Measurements from ENCODE around the gene CNBD2. TPM values are rescaled to one million over a fixed set of nuclear protein-coding genes. Genes with fewer than 3 reads are reported as not detected.
A peak's percentile ranks its signal among the peaks of the same experiment; 100 is the strongest.
"Not testable (repeated sequence)": the region's sequence is repeated elsewhere in the genome, so short reads cannot be mapped to it uniquely, and the experiment has no call there.

The CNBD2 gene
- polyA plus RNA-seq, 1 donor, result 5.5 TPM

DNA sequence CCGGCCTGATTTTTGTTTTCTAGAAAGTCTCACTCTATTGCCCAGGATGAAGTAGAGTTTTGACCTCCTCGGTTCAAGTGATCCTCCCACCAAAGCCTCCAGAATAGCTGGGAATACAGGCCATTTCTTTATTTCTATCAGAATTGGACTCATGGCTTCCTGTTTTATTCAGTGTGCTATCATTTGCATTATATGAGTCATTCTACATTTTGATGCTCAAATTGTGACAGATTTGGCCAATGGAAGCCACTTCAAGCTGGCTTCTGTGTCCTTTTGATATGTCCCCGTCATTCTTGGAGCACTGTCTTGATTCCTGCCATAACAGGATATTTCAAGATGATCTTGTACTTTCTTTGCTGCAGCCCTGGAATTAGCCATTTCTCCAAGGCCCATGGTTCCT, 75.1 kb downstream of the CNBD2 start:
- Histone ChIP-seq H3K4me1 (ENCODE audit: control insufficient read depth, insufficient read depth, low read length) (no peaks in the 10 kb centered on the region), H3K27me3 (ENCODE audit: control insufficient read depth, insufficient read depth, low read length) (no peaks in the 10 kb centered on the region), H3K4me3 (ENCODE audit: low read length) (no peak overlapping the region), H3K36me3 (ENCODE audit: control insufficient read depth, insufficient read depth, low read length) (peaks cover 11% of the 10 kb centered on the region), H3K27ac (ENCODE audit: low read length) (no peak overlapping the region), H3K9me3 (ENCODE audit: control insufficient read depth, low read depth, low read length) (no peaks in the 10 kb centered on the region)
- 100% methylated on average over 2 of the region's 3 CpGs for WGBS (ENCODE audit: insufficient coverage, low lambda C conversion rate)
- DNase-seq, result no peak

DNA sequence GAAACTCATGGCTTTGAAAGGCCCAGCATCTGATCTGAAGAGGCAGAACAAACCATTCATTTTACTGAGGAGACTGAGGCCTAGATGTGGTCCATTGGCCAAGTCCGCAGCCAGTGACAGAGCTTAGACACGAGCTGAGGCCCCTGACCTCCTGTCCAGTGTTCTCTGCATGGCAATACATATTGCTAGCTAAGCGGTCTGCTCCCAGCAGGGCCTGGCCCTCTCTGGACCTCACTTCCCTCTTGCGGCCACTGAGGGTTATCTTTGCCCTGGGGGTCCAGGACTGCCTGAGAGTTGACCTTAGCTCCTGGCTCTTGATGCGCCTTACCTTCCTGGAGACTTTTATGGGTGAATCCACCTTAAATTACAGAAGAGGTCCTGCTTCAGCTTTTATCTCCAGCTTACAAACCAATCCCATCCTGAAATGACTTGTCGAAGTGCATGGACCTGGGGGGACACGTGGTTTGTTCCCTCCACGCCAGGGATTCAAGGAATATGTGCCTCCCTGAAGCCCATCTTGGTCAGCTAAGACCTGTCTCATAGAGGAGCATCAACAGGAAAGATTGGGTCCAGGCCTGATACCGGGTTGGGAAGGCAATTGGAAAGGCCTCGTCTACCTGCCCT, 75.6 kb downstream of the CNBD2 start:
- no peaks in the 10 kb centered on the region for H3K9me3 ChIP-seq (ENCODE audit: control insufficient read depth, low read depth, low read length)
- H3K36me3 ChIP-seq (ENCODE audit: control insufficient read depth, insufficient read depth, low read length), result peaks cover 11% of the 10 kb centered on the region
- no peaks in the 10 kb centered on the region for H3K27me3 ChIP-seq (ENCODE audit: control insufficient read depth, insufficient read depth, low read length)
- no peak for DNase-seq
- no CpG with 5 or more reads among the region's 10 CpGs for WGBS (ENCODE audit: insufficient coverage, low lambda C conversion rate)
- no peak overlapping the region for H3K27ac ChIP-seq (ENCODE audit: low read length)
- no peaks in the 10 kb centered on the region for H3K4me1 ChIP-seq (ENCODE audit: control insufficient read depth, insufficient read depth, low read length)
- H3K4me3 ChIP-seq (ENCODE audit: low read length), result no peak overlapping the region

DNA sequence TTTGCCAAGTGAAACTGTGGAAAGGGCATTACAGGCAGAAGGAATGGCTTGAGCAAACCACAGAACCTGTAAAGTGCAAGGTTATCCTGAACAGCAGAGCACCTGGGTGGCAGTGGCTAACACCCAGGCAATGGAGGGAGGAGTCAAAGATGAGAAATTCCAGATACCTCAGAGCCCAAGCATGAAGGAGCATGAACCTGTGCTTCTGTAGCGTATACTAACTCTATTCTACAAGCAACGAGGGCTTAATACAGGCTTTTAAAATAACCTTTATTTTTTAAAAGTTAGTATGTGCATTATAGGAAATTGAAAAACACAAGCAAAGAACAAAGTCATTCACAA, 77.0 kb downstream of the CNBD2 start:
- Histone ChIP-seq H3K36me3 (ENCODE audit: control insufficient read depth, insufficient read depth, low read length) (peaks cover 11% of the 10 kb centered on the region), H3K27me3 (ENCODE audit: control insufficient read depth, insufficient read depth, low read length) (no peaks in the 10 kb centered on the region), H3K4me3 (ENCODE audit: low read length) (no peak overlapping the region), H3K9me3 (ENCODE audit: control insufficient read depth, low read depth, low read length) (no peaks in the 10 kb centered on the region), H3K4me1 (ENCODE audit: control insufficient read depth, insufficient read depth, low read length) (no peaks in the 10 kb centered on the region), H3K27ac (ENCODE audit: low read length) (no peak overlapping the region)
- WGBS (ENCODE audit: insufficient coverage, low lambda C conversion rate), result no CpG with 5 or more reads among the region's 2 CpGs
- no peak for DNase-seq

DNA sequence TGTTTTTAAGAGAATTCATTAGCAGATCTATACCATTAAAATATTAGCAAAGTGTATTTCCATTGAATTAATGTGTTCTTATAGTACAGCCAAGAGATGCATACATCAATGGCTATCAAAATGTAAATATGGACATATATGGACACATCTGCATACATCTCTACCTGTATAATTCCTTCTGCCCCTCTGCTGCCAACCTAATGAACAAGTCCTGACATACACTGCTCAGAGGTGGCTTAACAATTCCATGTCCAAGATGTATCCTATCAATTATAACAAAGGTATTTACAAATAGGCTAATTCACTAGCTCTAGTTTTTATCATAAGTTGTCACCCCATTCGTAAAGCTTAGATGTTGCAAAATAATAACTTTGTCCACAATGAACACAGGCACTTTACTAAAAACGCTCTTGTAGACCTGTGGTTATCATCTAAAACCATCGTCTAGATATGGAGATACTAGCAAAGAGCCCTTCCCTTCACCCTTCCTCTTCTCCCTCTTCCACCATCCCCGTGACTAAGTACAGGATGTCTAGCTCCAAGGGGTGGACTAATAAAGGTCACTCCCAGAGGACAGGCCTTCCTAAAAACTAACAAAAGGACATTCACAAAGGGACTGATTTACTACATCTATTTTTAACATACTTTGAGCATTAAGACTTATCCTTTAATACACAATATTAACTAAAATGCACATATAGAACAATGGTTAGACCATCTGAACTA, 77.8 kb downstream of the CNBD2 start:
- not testable (repeated sequence) for DNase-seq

GRCh38 chr20:36049408-36049807, 81.0 kb downstream of the CNBD2 start:
- H3K4me1 ChIP-seq (ENCODE audit: control insufficient read depth, insufficient read depth, low read length); DNase-seq; H3K9me3 ChIP-seq (ENCODE audit: control insufficient read depth, low read depth, low read length); H3K27me3 ChIP-seq (ENCODE audit: control insufficient read depth, insufficient read depth, low read length); H3K27ac ChIP-seq (ENCODE audit: low read length); H3K36me3 ChIP-seq (ENCODE audit: control insufficient read depth, insufficient read depth, low read length): not testable (repeated sequence)
- 0% methylated on average over 1 of the region's 2 CpGs for WGBS (ENCODE audit: insufficient coverage, low lambda C conversion rate)
- peak overlapping the region; percentile 100 for H3K4me3 ChIP-seq (ENCODE audit: low read length)

More for the DNA sequence above, 77.8 kb downstream of the CNBD2 start:
- no CpG with 5 or more reads among the region's 4 CpGs for WGBS (ENCODE audit: insufficient coverage, low lambda C conversion rate)
- not testable (repeated sequence) for H3K4me3 ChIP-seq (ENCODE audit: low read length); H3K9me3 ChIP-seq (ENCODE audit: control insufficient read depth, low read depth, low read length); H3K27me3 ChIP-seq (ENCODE audit: control insufficient read depth, insufficient read depth, low read length); H3K27ac ChIP-seq (ENCODE audit: low read length); H3K36me3 ChIP-seq (ENCODE audit: control insufficient read depth, insufficient read depth, low read length); H3K4me1 ChIP-seq (ENCODE audit: control insufficient read depth, insufficient read depth, low read length)

DNA sequence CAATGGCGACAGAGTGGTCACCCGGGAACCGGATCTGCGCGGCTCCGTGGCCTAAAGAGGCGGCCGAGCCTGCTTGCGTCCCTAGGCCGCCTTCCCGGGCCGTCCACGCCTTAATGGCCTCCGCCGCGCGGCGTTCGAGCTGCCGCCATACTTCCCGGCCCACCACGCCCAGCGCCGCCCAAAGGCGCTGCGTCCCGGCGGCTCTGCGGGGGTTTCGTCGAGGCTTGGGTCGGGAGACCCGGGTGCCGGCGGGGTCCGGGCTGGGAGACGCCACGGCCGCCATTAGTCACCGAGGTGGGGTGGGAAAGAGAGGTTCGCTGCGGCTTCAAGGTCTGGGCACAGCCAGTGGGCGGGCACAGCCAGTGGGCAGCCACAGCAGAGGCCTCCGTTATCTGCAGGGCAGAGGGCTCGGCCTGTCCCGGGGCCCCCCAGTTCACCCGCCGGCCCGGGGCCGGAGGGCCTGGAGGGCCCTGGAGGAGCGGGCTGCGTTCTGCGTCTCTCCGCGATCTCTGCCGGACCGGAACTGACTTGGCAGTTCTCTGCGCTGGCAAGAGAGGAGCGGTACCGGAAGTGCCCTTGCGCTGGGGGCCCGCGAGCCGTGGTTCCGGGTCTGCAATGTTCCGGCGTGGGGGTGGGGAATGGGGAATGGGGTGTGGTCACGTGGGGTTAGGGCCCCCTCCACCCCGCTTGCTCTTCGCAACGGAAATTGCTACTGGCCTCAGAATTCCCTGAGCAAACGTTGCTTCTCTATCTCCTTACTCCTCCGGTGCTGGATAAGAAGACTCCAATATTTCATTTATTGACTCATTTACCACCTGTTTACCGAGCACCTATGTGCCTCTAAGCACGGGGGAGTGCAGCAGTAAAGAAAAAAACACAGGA, 82.3 kb downstream of the CNBD2 start:
- Histone ChIP-seq H3K27ac (ENCODE audit: low read length) (peak overlapping the region; percentile 100), H3K4me3 (ENCODE audit: low read length) (peak overlapping the region; percentile 100), H3K4me1 (ENCODE audit: control insufficient read depth, insufficient read depth, low read length) (peaks cover 9% of the 10 kb centered on the region), H3K9me3 (ENCODE audit: control insufficient read depth, low read depth, low read length) (no peaks in the 10 kb centered on the region), H3K36me3 (ENCODE audit: control insufficient read depth, insufficient read depth, low read length) (no peaks in the 10 kb centered on the region), H3K27me3 (ENCODE audit: control insufficient read depth, insufficient read depth, low read length) (no peaks in the 10 kb centered on the region)
- WGBS (ENCODE audit: insufficient coverage, low lambda C conversion rate), result 0% methylated on average over 2 of the region's 75 CpGs
- DNase-seq, result peak; percentile 90 to 96

- H3K4me1 ChIP-seq (ENCODE audit: control insufficient read depth, insufficient read depth, low read length), result peaks cover 9% of the 10 kb centered on the region
- H3K27me3 ChIP-seq (ENCODE audit: control insufficient read depth, insufficient read depth, low read length), result no peaks in the 10 kb centered on the region
- peak in 1 of 2 donors; percentile 55 for DNase-seq
- WGBS (ENCODE audit: insufficient coverage, low lambda C conversion rate), result 41% methylated on average over 4 of the region's 13 CpGs
- H3K9me3 ChIP-seq (ENCODE audit: control insufficient read depth, low read depth, low read length), result no peaks in the 10 kb centered on the region
- H3K27ac ChIP-seq (ENCODE audit: low read length), result peak overlapping the region; percentile 100
- peak overlapping the region; percentile 100 for H3K4me3 ChIP-seq (ENCODE audit: low read length)
- H3K36me3 ChIP-seq (ENCODE audit: control insufficient read depth, insufficient read depth, low read length), result no peaks in the 10 kb centered on the region
Measured at GRCh38 chr20:36051318-36052116, 83.1 kb downstream of the CNBD2 start.

DNA sequence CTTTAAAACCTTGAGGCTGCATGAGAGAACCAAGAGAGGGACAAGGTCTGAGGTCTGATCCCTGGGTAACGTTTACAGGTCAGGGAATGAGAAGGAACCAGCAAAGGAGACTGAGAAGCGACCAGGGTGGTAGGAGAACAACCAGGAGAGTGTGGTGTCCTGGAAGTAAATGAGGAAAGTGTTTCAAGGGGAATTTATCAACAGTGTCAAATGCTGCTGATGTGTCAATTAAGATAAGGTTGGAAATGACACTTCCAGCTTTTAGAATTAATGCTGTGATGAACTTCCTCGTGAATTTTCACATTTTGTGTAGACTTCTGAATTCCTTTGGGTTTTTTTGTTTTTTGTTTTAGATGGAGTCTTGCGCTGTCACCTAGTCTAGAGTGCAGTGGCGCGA, 83.7 kb downstream of the CNBD2 start:
- H3K4me1 ChIP-seq (ENCODE audit: control insufficient read depth, insufficient read depth, low read length), result peaks cover 9% of the 10 kb centered on the region

DNA sequence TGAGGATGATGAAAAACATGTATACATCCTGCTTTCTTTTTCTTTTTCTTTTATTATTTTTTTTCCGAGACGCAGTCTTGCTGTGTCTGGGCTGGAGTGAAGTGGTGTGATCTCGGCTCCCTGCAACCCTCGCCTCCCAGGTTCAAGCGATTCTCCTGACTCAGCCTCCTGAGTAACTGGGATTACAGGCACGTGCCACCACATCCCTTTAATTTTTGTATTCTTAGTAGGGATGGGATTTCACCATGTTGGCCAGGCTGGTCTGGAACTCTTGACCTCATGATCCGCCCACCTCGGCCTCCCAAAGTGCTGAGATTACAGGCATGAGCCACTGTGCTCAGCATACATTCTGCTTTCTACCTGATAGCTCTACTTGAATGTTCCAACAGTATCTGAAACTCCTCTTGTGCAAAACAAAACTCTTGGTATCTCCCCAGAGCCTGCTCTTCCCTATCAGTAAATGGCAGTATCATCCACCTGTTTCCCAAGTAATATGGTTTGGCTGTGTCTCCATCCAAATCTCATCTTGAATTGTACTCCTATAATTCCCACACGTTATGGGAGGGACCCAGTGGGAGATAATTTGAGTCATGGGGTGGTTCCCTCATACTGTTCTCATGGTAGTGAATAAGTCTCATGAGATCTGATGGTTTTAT, 85.6 kb downstream of the CNBD2 start:
- 100% methylated on average over 1 of the region's 9 CpGs for WGBS (ENCODE audit: insufficient coverage, low lambda C conversion rate)
- not testable (repeated sequence) for H3K4me3 ChIP-seq (ENCODE audit: low read length); H3K4me1 ChIP-seq (ENCODE audit: control insufficient read depth, insufficient read depth, low read length); H3K36me3 ChIP-seq (ENCODE audit: control insufficient read depth, insufficient read depth, low read length); H3K27ac ChIP-seq (ENCODE audit: low read length); H3K9me3 ChIP-seq (ENCODE audit: control insufficient read depth, low read depth, low read length); DNase-seq; H3K27me3 ChIP-seq (ENCODE audit: control insufficient read depth, insufficient read depth, low read length)

More for the DNA sequence above, 83.7 kb downstream of the CNBD2 start:
- Histone ChIP-seq H3K36me3 (ENCODE audit: control insufficient read depth, insufficient read depth, low read length) (no peaks in the 10 kb centered on the region), H3K27ac (ENCODE audit: low read length) (peak overlapping the region; percentile 100), H3K4me3 (ENCODE audit: low read length) (no peak overlapping the region), H3K27me3 (ENCODE audit: control insufficient read depth, insufficient read depth, low read length) (no peaks in the 10 kb centered on the region), H3K9me3 (ENCODE audit: control insufficient read depth, low read depth, low read length) (no peaks in the 10 kb centered on the region)
- 50% methylated on average over 2 of the region's 6 CpGs for WGBS (ENCODE audit: insufficient coverage, low lambda C conversion rate)
- no peak for DNase-seq

All from large intestine (tissue), 3 donors.